Measurements from ENCODE around the gene MKNK2.
"Not testable (repeated sequence)": the region's sequence is repeated elsewhere in the genome, so short reads cannot be mapped to it uniquely, and the experiment has no call there.

Gene MKNK2

GRCh38 chr19:2050991-2051772 lies at the start of gene MKNK2:
MKNK2 (minus strand) TSS chr19:2051244; CDS start chr19:2050851, 393 bp downstream.
- DNase-seq, result peak; percentile 91 to 92

- no peak for DNase-seq
Observed at GRCh38 chr19:2100719-2101061, 49.6 kb upstream of the MKNK2 start.

GRCh38 chr19:2099937-2100718 lies 49.1 kb upstream of the MKNK2 start:
- no peak for DNase-seq

GRCh38 chr19:2099054-2099501 lies 48.0 kb upstream of the MKNK2 start:
- DNase-seq, result no peak

DNA sequence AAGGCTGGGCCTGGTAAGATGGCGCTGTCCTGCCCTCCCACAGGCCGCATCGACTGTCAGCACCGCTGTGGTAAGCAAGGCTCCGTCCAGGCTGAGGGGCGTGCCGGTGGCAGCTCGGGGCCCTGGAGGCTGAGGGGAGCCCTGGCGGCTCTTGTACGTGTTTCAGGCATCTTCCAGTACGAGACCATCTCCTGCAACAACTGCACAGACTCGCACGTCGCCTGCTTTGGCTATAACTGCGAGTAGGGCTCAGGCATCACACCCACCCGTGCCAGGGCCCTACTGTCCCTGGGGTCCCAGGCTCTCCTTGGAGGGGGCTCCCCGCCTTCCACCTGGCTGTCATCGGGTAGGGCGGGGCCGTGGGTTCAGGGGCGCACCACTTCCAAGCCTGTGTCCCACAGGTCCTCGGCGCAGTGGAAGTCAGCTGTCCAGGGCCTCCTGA lies 46.9 kb upstream of the MKNK2 start:
- no peak for DNase-seq

- peak; percentile 54 to 56 for DNase-seq
Observed at GRCh38 chr19:2097203-2097885, 46.3 kb upstream of the MKNK2 start.

GRCh38 chr19:2096480-2097202 lies 45.6 kb upstream of the MKNK2 start, which contains the start of gene IZUMO4:
IZUMO4 (plus strand) TSS chr19:2096915; CDS start chr19:2096946, 31 bp downstream.
- DNase-seq, result peak; percentile 100

- peak; percentile 77 to 80 for DNase-seq
Observed at GRCh38 chr19:2096034-2096479, 45.0 kb upstream of the MKNK2 start, which contains the start of gene MOB3A. MOB3A (minus strand) TSS chr19:2096326; CDS start chr19:2078560, 17,766 bp downstream.

- DNase-seq, result not testable (repeated sequence)
Observed at GRCh38 chr19:2091926-2092525, 41.0 kb upstream of the MKNK2 start.

DNA sequence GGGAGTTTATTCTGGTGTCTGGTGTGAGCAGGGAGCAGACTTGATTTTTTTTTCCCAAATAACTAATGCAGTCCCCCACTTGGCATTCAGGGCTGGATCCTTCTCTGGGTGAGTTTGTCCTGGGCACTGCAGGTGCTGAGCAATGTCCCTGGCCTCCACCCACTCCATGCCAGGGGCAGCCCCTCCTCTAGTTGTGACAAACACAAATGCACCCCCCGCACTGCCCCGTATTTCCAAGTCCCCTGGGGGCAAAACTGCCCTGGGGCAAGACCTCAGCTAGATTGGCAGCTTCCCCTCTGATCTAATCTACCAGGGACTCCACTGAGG lies 38.6 kb upstream of the MKNK2 start:
- DNase-seq, result no peak

- no peak for DNase-seq
Observed at GRCh38 chr19:2089001-2089711, 38.1 kb upstream of the MKNK2 start.

- DNase-seq, result no peak
Observed at GRCh38 chr19:2087621-2088100, 36.6 kb upstream of the MKNK2 start.

DNA sequence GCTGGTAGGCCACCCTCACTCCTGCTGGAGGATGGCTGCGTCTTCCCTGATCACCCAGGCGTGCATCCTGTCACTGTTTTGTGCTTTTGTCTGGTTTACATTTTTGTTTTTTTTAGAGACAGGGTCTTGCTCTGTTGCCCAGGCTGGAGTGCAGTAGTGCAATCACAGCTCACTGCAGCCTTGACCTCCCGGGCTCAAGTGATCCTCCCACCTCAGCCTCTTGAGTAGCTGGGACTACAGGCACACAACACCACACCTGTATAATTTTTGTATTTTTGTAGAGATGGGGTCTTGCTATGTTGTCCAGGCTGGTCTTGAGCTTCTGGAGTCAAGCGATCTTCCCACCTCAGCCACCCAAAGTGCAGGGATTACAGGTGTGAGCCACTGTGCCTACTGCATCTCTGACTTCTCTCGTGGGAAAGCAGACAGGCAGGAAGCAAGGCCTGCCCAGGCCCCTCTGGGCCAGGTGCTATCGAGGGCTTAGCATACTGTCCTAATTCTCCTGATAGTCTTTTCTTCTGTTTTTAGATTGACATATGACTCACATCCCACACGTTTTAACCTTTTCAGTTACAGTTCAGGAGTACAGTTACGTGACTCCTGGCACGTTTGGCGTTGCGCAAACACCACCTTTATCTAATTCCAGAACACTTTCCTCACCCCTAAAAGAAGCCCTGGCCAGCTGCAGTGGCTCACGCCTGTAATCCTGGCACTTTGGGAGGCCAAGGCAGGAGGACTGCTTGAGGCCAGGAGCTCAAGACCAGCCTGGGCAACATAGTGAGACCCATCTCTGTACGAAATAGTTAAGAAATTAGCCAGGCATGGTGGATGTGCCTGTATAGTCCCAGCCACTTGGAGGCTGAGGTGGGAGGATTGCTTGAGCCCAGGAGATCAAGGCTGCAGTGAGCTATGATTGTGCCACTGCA lies 35.9 kb upstream of the MKNK2 start:
- DNase-seq, result not testable (repeated sequence)

DNA sequence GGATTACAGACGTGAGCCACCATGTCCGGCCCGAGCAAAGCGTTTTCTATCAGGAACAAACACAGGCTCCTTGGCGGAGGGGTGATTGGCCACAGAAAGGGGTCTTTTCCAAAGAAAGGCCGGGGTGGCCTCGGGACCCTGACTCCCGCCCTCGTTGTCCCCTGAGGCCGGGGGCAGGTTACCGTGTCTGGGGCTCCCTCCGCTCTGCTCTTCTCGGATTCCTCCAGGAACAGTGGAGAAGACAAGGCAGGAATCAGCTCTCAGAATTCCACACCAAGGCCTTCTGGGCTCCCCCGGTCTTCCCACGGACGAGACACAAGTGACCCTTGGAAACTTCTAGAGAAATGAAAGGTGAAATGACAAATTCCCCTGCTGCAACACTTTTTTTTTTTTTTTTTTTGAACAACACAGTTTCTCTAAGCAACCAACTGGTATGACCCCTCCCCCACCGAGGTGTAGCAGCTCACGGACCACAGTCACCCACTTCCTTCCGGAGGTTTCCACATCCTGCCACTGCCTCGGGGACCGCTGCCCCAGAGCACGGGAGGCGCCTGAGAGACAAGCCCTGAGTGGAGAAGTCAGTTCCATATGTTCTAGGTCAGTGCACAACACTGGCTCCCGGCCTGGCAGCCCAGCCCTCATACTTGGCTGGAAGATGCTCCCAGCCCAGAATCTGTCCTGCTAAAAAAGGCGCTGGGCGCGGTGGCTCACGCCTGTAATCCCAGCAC lies 34.1 kb upstream of the MKNK2 start:
- peak; percentile 82 to 87 for DNase-seq

- DNase-seq, result peak; percentile 58 to 63
Observed at GRCh38 chr19:2083174-2083854, 32.3 kb upstream of the MKNK2 start.

DNA sequence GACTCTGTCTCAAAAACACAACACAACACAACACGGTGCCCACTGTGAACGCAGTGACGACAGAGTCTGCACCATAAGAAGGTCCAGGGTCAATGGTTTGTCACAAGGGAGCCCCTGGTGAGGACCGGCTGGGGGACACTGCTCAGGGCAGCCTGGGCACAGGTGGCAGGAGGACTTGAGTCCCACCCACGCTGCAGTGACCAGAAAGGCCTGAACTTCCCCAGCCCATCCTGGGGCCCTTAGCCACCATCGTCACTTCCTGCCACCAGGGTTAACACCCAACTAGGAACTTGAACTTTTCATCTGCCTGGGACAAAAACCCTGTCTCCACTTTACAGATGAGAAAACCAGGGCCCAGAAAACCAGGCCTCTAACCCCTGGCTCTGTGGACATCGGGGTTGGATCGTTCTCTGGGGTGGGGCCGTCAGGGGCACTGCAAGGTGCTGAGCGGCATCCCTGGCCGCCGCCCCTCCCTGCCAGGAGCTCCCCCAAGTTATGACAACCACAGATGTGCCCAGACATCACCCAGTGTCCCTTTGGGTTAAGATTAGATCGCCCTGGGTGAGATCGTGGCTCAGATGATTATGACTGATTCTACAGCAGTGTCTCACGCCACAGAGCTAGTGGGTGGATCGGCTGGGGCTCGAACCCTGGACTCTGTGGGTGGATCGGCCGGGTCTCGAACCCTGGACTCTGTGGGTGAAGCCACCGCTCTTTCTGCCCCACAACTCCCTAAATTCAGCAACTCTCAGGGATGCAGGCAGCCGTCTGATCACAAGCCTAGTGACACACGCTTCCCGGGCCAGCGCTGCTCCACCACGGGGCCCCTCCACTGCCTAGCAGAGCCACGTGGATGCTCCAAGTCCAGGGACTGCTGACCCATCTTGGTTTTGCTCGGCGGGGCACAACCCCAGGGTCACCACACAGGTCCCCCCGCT lies 31.1 kb upstream of the MKNK2 start:
- no peak for DNase-seq

DNA sequence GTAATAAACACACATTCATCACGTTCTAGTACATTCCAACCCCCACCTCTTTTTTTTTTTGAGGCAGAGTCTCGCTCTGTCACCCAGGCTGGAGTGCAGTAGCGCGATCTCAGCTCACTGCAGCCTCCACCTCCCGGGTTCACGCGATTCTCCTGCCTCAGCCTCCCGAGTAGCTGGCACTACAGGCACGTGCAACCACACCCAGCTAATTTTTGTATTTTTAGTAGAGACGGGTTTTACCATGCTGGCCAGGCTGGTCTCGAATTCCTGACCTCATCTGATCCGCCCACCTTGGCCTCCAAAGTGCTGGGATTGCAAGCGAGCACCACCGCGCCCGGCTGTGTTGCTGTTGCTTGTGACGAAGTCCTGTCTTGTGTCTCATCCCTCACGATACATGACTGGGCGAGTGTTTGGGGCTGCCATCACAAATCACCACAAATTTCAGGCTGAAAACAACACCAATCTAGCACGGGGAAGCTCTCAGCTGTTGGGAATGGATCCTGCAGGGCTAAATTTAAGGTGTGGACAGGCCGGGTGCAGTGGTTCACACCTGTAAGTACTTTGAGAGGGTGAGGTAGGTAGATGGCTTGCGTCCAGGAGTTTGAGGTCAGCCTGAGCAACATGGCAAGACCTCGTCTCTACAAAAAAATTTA lies 29.4 kb upstream of the MKNK2 start:
- DNase-seq, result no peak
